Thyroid gland (tissue), 4 donors: ENCODE results near the gene OSBPL3. TPM values are rescaled to one million over a fixed set of nuclear protein-coding genes. Genes with fewer than 3 reads are reported as not detected.

Experiments used
- DNase-seq, 2 donors: peaks; one replicate each; pipeline ENCODE4 v3.0.0-alpha.2; 2019
- H3K27ac ChIP-seq, 3 donors: fragments of 200-600 bp; sonication (generic); 1 replicate in 2 of 3; 2 replicates in 1 of 3; pipeline ENCODE4 v1.5.1; 2016 to 2019; ENCODE audit warnings: mild to moderate bottlenecking in 1 of 3, moderate library complexity in 1 of 3
- H3K27me3 ChIP-seq: fragments of 200-600 bp; sonication (generic); one replicate; pipeline ENCODE4 v1.5.1; 2019
- H3K36me3 ChIP-seq, 2 donors: fragments of 200-600 bp; sonication (generic); one replicate each; pipeline ENCODE4 v1.5.1; 2016 to 2019
- H3K4me1 ChIP-seq, 2 donors: fragments of 200-600 bp; sonication (generic); one replicate each; pipeline ENCODE4 v1.5.1; 2017 to 2019
- H3K4me3 ChIP-seq, 3 donors: fragments of 200-600 bp; sonication (generic); replicated peaks in 1 of 3; 1 replicate in 2 of 3; 2 replicates in 1 of 3; pipeline ENCODE4 v1.5.1; 2016; ENCODE audit warnings: mild to moderate bottlenecking in 1 of 3
- H3K9me3 ChIP-seq: fragments of 200-600 bp; sonication (generic); one replicate; pipeline ENCODE4 v1.5.1; 2017
- POLR2A ChIP-seq, 2 donors: fragments of 450-650 bp; IDR thresholded peaks; one replicate each; pipeline ENCODE4 v1.6.1; 2017; ENCODE audit warnings: antibody characterized with exemption in 2 of 2, mild to moderate bottlenecking in 2 of 2, moderate library complexity in 1 of 2
- WGBS, 2 donors: methylation state at CpG; one replicate each; pipeline ENCODE4 v1.1.5; 2017; 5-methylcytosine and 5-hydroxymethylcytosine counted together
- intact Hi-C: fragments of 100-400 bp; cut with DNase I; formaldehyde crosslinking; loops from one replicate; pipeline ENCODE4 v1.15.1; 2023
- total RNA-seq, 4 donors: library from RNA; depleted of rRNA; stranded (reverse); fragments of >200 nt; gene quantifications; one replicate each; pipeline ENCODE4 v1.2.3, GENCODE V29; 2016
- TF ChIP-seq, protein P1 (sequence below), 6 experiments: fragments of 200-600 bp in 3 of 6; fragments of 450-650 bp in 3 of 6; sonication (generic) in 3 of 6; IDR thresholded peaks; one replicate each; pipeline ENCODE4 v1.5.1; 2016 to 2019; ENCODE audit warnings: antibody characterized with exemption in 6 of 6, mild to moderate bottlenecking in 2 of 6, inconsistent platforms in 1 of 6, moderate library complexity in 1 of 6

Gene OSBPL3
- total RNA-seq, 4 donors from 2014 or later = 22.1 to 41.7 (median 34.3) TPM

DNA sequence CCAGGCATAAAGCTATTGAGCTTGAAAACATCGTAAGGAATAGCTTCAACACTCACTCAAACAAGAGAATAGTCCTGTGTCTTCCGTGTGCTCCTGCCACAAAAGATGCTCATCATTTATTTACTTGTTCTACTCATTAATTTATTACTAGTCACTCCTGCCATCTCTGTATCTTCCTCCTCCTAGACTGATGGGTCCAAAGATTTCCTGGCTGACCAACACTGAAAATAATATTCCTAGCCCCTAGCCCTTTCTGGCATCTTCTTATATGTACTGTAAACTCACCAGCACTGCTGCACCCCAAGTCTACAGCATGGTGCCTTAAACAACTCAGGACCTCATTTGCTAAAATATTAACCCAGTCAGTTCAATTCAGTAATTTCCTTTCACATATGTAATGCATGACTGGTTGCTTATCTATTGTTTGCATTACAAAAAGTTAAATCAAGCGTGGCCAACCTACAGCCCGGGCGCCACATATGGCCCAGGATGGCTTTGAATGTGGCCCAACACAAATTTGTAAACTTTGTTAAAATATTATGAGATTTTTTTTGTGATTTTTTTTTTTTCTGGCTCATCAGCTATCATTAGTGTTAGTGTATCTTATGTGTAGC lies 136.1 kb downstream of the OSBPL3 start:
- WGBS, 2 donors = 96 to 97% methylated on average over 5 of the region's 5 CpGs
- intact Hi-C loops = no loop called here
- Histone ChIP-seq H3K4me3 (no peak overlapping the region), H3K4me1 (peaks cover 0 to 10% of the 10 kb centered on the region in 2 donors), H3K27ac (no peak overlapping the region), H3K27me3 (no peaks in the 10 kb centered on the region), H3K36me3 (no peaks in the 10 kb centered on the region), H3K9me3 (no peaks in the 10 kb centered on the region)
- TF ChIP-seq POLR2A (IDR thresholded peaks at IDR 0.05) = no peak
- TF ChIP-seq, protein P1, sequence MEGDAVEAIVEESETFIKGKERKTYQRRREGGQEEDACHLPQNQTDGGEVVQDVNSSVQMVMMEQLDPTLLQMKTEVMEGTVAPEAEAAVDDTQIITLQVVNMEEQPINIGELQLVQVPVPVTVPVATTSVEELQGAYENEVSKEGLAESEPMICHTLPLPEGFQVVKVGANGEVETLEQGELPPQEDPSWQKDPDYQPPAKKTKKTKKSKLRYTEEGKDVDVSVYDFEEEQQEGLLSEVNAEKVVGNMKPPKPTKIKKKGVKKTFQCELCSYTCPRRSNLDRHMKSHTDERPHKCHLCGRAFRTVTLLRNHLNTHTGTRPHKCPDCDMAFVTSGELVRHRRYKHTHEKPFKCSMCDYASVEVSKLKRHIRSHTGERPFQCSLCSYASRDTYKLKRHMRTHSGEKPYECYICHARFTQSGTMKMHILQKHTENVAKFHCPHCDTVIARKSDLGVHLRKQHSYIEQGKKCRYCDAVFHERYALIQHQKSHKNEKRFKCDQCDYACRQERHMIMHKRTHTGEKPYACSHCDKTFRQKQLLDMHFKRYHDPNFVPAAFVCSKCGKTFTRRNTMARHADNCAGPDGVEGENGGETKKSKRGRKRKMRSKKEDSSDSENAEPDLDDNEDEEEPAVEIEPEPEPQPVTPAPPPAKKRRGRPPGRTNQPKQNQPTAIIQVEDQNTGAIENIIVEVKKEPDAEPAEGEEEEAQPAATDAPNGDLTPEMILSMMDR (IDR thresholded peaks at IDR 0.05) = no peak
- no peak for DNase-seq

DNA sequence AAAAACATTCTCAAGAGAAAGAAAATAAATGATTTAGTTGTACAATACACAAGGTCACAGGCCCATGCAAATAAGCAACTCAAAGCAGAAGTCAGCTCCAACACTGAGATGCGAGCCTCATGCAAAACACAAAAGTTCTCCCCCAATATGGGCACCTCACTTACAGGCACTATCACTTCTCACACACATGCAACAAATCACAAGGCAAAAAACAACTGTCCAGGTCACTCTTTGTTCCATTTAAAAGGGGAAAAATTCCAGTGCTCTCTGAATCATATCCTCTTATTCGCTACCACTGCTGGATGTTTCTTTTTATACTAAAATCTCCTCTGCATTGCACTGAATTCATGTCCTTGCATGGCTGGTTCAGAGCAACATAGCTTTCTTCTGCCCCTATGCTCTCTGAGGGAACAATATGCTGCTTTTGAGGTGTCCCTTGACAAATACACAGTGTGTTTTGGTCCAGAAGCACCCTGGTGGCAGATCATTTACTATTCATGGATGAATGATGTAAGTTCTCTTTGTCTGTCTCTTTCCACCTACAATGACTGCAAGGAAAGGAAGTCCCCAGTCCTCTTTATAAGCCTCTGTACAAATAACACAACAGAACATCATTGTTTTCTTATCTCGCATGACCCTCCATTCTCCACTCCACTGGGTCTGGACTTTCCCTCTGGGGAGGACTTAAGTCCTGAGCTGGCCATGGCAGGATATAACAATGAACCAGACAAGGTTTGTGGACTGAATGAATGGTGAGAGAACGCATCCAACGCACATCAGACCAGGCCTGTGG lies 137.3 kb downstream of the OSBPL3 start:
- no peak for DNase-seq
- no peaks in the 10 kb centered on the region for H3K36me3 ChIP-seq
- 73 to 76% methylated on average over 5 of the region's 5 CpGs for WGBS, 2 donors
- H3K4me3 ChIP-seq = no peak overlapping the region
- intact Hi-C loops = no loop called here
- H3K27ac ChIP-seq = peak overlapping the region in 2 of 3 donors; percentile 9 to 44
- H3K9me3 ChIP-seq = no peaks in the 10 kb centered on the region
- peaks cover 0 to 10% of the 10 kb centered on the region in 2 donors for H3K4me1 ChIP-seq
- TF ChIP-seq, protein P1 (IDR thresholded peaks at IDR 0.05) = peak in 1 of 6 experiments; percentile 10
- TF ChIP-seq POLR2A (IDR thresholded peaks at IDR 0.05) = no peak
- H3K27me3 ChIP-seq = no peaks in the 10 kb centered on the region

GRCh38 chr7:24842029-24842428 lies 137.9 kb downstream of the OSBPL3 start:
- Histone ChIP-seq H3K27ac (no peak overlapping the region), H3K4me3 (no peak overlapping the region), H3K9me3 (no peaks in the 10 kb centered on the region), H3K27me3 (no peaks in the 10 kb centered on the region), H3K36me3 (no peaks in the 10 kb centered on the region), H3K4me1 (peaks cover 0 to 10% of the 10 kb centered on the region in 2 donors)
- intact Hi-C loops = no loop called here
- TF ChIP-seq POLR2A (IDR thresholded peaks at IDR 0.05) = no peak
- TF ChIP-seq, protein P1 (IDR thresholded peaks at IDR 0.05) = no peak
- DNase-seq = no peak
- WGBS, 2 donors = 64 to 67% methylated on average over 2 of the region's 2 CpGs

DNA sequence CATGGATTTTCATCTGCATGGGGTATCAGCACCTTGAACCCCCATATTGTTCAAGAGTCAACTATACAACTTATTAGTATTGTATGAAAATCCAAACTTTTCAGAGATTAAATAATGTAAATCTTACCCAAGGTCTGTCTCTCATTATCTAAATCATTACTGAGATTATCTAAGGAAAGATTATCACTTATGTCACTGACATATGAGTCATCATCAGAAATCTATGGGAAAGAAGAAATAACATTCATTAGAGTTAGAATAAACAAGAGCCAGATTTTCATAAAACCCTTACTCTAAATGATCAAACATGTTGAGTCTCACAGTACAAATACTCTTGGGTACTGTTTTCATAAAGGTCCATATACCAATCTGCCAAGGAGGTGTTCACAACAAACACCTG lies 139.4 kb downstream of the OSBPL3 start:
- no peak overlapping the region for H3K4me3 ChIP-seq
- no peaks in the 10 kb centered on the region for H3K27me3 ChIP-seq
- intact Hi-C loops = no loop called here
- no peak for TF ChIP-seq POLR2A (IDR thresholded peaks at IDR 0.05)
- TF ChIP-seq, protein P1 (IDR thresholded peaks at IDR 0.05) = no peak
- DNase-seq = no peak
- H3K9me3 ChIP-seq = no peaks in the 10 kb centered on the region
- H3K36me3 ChIP-seq = no peaks in the 10 kb centered on the region
- peaks cover 0 to 10% of the 10 kb centered on the region in 2 donors for H3K4me1 ChIP-seq
- H3K27ac ChIP-seq = no peak overlapping the region

GRCh38 chr7:24836084-24836483 lies 143.9 kb downstream of the OSBPL3 start:
- no peak overlapping the region for H3K27ac ChIP-seq
- 94 to 95% methylated on average over 2 of the region's 2 CpGs for WGBS, 2 donors

More at GRCh38 chr7:24836084-24836483, 143.9 kb downstream of the OSBPL3 start:
- TF ChIP-seq, protein P1 (IDR thresholded peaks at IDR 0.05) = no peak
- no peak for TF ChIP-seq POLR2A (IDR thresholded peaks at IDR 0.05)
- Histone ChIP-seq H3K36me3 (no peaks in the 10 kb centered on the region), H3K4me3 (no peak overlapping the region), H3K9me3 (no peaks in the 10 kb centered on the region), H3K27me3 (no peaks in the 10 kb centered on the region), H3K4me1 (no peaks in the 10 kb centered on the region)
- intact Hi-C loops = no loop called here
- DNase-seq = no peak
